ENCODE results near the gene OR10AD1. TPM values are rescaled to one million over a fixed set of nuclear protein-coding genes. Genes with fewer than 3 reads are reported as not detected.
A peak's percentile ranks its signal among the peaks of the same experiment; 100 is the strongest.

OR10AD1 gene
- total RNA-seq, 1 donor: not detected

DNA sequence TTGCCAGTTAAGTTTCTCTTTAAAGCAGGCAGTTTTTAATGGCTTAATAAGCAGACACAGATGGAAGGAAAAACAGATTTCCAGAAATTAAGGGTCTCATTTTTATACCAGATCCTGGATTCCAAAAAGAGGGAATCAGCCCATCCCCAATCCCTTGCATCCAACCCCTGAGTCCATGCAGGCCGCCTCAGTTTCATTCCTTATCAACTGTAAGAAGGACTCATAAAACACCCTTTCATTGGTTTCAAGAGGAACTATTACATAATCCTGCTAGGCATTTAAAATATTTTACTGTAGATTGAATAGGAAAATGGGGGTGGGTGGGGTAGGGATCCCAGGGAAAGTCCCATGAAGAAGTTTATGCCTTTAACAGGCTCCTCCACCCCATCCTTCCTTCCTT lies 10.2 kb downstream of the OR10AD1 start:
- DNase-seq (ENCODE audit: low read depth): no peak
- no peak overlapping the region for H3K4me3 ChIP-seq (ENCODE audit: low read depth, low read length)
- TF ChIP-seq, protein P1, sequence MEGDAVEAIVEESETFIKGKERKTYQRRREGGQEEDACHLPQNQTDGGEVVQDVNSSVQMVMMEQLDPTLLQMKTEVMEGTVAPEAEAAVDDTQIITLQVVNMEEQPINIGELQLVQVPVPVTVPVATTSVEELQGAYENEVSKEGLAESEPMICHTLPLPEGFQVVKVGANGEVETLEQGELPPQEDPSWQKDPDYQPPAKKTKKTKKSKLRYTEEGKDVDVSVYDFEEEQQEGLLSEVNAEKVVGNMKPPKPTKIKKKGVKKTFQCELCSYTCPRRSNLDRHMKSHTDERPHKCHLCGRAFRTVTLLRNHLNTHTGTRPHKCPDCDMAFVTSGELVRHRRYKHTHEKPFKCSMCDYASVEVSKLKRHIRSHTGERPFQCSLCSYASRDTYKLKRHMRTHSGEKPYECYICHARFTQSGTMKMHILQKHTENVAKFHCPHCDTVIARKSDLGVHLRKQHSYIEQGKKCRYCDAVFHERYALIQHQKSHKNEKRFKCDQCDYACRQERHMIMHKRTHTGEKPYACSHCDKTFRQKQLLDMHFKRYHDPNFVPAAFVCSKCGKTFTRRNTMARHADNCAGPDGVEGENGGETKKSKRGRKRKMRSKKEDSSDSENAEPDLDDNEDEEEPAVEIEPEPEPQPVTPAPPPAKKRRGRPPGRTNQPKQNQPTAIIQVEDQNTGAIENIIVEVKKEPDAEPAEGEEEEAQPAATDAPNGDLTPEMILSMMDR (IDR thresholded peaks at IDR 0.05; ENCODE audit: insufficient read depth, low read length): no peak

- TF ChIP-seq, protein P1 (IDR thresholded peaks at IDR 0.05; ENCODE audit: insufficient read depth, low read length): no peak
- no peak for DNase-seq (ENCODE audit: low read depth)
- H3K4me3 ChIP-seq (ENCODE audit: low read depth, low read length): no peak overlapping the region
These were observed 12.0 kb downstream of the OR10AD1 start for GRCh38 chr12:48191096-48191495.

DNA sequence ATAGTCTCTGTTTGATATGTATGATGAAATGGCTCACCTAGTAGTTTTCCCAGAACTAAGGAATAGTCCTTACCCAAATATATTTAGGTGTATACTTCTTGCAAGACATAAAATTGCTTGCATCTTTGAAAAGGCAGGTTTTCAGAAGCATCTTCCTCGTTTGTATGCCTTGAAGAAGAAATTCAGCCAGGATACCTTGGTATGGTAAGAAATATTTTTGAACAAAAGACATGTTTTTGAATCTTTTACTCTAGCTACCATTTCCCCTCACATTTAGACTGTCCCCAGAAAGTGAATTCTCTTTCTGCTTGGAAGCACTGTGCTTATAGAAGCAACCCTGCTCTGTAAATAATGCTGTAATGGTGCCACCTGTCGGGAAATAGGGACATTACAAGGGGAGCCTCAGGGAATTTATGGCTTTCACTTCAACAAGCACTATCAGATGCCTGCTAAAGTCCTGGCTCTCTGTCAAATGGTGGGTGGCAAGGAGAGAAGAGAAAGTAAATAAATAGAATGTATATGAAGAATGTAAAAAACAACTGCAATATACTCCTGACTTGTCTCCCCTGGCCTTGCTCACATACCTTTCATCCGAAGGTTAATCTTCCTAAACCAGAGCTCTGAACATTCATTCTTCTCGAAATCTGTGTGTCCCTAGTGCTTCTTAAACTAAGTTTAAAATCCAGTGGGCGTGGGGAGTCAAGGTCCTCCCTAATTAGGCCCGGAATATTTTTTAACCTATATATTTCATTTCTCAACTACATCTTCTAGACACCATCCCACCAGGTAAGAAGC lies 13.6 kb downstream of the OR10AD1 start:
- TF ChIP-seq, protein P1 (IDR thresholded peaks at IDR 0.05; ENCODE audit: insufficient read depth, low read length): peak; percentile 91
- DNase-seq (ENCODE audit: low read depth): peak; percentile 79
- no peak overlapping the region for H3K4me3 ChIP-seq (ENCODE audit: low read depth, low read length)

- TF ChIP-seq, protein P1 (IDR thresholded peaks at IDR 0.05; ENCODE audit: insufficient read depth, low read length): no peak
- no peak for DNase-seq (ENCODE audit: low read depth)
- H3K4me3 ChIP-seq (ENCODE audit: low read depth, low read length): no peak overlapping the region
These were observed 15.0 kb downstream of the OR10AD1 start for GRCh38 chr12:48187916-48188695.

DNA sequence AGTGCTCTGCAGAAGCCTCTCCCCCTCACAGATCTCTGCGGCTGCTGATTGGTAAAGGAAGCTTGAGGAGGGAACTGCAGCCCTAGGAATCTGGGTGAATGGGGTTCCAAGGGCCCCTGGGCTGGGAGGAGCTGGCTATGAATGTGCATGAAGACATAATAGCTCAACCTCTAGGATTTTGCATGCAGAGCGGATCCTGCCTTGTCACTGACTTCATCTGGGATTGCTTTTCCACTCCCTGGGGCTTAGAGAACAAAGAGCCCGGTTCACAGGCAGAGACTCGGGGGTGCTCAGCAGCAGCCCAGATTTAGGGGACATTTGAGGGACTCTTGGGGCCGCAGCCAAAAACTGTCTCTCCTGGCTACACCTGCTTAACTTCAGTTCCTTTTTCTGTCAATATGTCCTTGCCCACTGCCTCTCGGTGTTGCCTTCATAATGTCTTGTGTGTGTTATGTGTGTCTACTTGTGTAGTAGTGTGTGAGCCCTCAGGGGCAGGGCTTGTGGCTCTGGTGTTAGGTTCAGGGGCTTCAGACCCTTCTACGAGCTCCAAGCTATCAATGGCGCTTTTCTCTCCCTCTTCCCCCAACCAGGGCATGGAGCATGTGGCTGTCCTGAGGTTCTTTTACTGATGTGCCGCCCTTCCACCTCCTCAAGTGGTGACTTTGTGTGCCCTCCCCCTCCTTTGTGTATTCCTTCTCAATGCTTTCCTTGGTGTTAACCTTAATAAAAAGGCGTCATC lies 17.7 kb downstream of the OR10AD1 start:
- H3K4me3 ChIP-seq (ENCODE audit: low read depth, low read length): no peak overlapping the region
- DNase-seq (ENCODE audit: low read depth): no peak
- TF ChIP-seq, protein P1 (IDR thresholded peaks at IDR 0.05; ENCODE audit: insufficient read depth, low read length): no peak

- DNase-seq (ENCODE audit: low read depth): no peak
- H3K4me3 ChIP-seq (ENCODE audit: low read depth, low read length): no peak overlapping the region
- TF ChIP-seq, protein P1 (IDR thresholded peaks at IDR 0.05; ENCODE audit: insufficient read depth, low read length): no peak
These were observed 18.6 kb downstream of the OR10AD1 start for GRCh38 chr12:48184549-48184922.

Measured in fibroblast of the aortic adventitia (primary cell).